ENCODE results near the gene PXN. TPM values are rescaled to one million over a fixed set of nuclear protein-coding genes. Genes with fewer than 3 reads are reported as not detected.
"Not testable (repeated sequence)": the region's sequence is repeated elsewhere in the genome, so short reads cannot be mapped to it uniquely, and the experiment has no call there.

The PXN gene
- total RNA-seq, 4 donors from 2014 or later = 37.2 to 63.7 (median 51.6) TPM

DNA sequence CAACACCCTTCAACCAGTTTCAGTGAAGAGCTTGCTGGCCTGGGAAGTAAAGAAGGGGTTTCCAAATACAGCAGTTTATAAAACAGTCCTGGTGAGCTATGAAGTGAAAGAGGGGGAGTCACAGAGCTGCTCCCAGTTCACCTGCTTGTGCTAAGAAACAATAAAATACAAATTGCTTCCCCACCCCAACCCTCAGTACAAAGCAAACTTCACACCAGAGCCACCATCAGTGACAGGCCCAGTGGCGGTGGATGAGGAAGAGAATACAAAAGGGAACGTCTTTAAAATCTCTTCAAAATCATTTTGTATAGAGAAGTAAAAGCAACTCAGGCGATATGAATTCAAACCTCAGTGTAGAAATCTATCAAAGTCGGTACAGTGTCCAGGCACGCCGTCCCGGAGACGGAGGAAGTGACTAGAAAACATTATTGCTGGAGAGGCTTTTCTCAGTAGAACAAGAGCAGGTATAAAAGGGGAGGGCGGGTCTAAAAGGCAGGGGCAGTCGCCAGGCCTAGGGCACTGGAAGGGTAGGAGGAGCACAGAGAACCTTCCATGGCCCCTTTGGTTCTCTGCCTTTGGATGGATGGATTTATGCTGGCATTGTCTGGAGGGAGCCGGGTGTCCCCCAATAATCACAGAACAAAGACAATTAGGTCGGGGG is 54.2 kb downstream of the PXN start:
- H3K4me1 ChIP-seq = no peaks in the 10 kb centered on the region
- H3K4me3 ChIP-seq = no peak overlapping the region
- H3K9me3 ChIP-seq = no peaks in the 10 kb centered on the region
- 88% methylated on average over 12 of the region's 12 CpGs for WGBS
- peaks cover 75% of the 10 kb centered on the region for H3K36me3 ChIP-seq
- no peaks in the 10 kb centered on the region for H3K27me3 ChIP-seq
- DNase-seq (ENCODE audit: low spot score in 2 of 2) = no peak
- TF ChIP-seq EP300 (IDR thresholded peaks at IDR 0.05) = no peak
- TF ChIP-seq CTCF (IDR thresholded peaks at IDR 0.05) = no peak
- no peak for TF ChIP-seq POLR2A (IDR thresholded peaks at IDR 0.05)
- TF ChIP-seq POLR2AphosphoS5 (IDR thresholded peaks at IDR 0.05) = no peak
- H3K27ac ChIP-seq = no peak overlapping the region

GRCh38 chr12:120209851-120210250 is 55.7 kb downstream of the PXN start:
- TF ChIP-seq EP300 (IDR thresholded peaks at IDR 0.05) (no peak), POLR2AphosphoS5 (IDR thresholded peaks at IDR 0.05) (no peak), POLR2A (IDR thresholded peaks at IDR 0.05) (no peak), CTCF (IDR thresholded peaks at IDR 0.05) (no peak)
- WGBS = 58% methylated on average over 13 of the region's 13 CpGs
- Histone ChIP-seq H3K4me3 (no peak overlapping the region), H3K27ac (no peak overlapping the region), H3K36me3 (peaks cover 59% of the 10 kb centered on the region), H3K9me3 (no peaks in the 10 kb centered on the region), H3K27me3 (no peaks in the 10 kb centered on the region), H3K4me1 (no peaks in the 10 kb centered on the region)
- no peak for DNase-seq (ENCODE audit: low spot score in 2 of 2)

DNA sequence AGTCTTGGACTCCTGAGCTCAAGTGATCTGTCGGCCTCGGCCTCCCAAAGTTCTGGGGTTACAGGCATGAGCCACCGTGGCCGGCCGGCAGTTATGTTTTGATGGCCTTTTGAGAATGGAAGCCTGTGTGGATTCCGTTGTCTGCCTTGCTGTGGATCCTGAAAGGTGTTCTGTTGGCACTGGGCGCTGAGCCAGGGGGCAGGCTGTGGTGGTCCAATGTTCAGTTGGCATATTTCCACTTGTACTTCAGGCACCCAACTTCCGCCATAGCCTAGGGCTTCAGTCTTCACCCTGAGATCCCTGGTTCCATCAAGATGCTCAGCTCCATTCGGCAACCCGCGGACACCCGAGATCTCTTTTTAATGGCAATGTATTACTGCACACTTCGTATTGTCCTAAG is 58.3 kb downstream of the PXN start:
- WGBS = 89% methylated on average over 13 of the region's 13 CpGs
- no peak for DNase-seq (ENCODE audit: low spot score in 2 of 2)
- no peaks in the 10 kb centered on the region for H3K27me3 ChIP-seq
- TF ChIP-seq POLR2AphosphoS5 (IDR thresholded peaks at IDR 0.05) (no peak), EP300 (IDR thresholded peaks at IDR 0.05) (no peak), CTCF (IDR thresholded peaks at IDR 0.05) (no peak), POLR2A (IDR thresholded peaks at IDR 0.05) (no peak)
- H3K4me3 ChIP-seq = no peak overlapping the region
- H3K27ac ChIP-seq = no peak overlapping the region
- H3K36me3 ChIP-seq = peaks cover 33% of the 10 kb centered on the region
- no peaks in the 10 kb centered on the region for H3K4me1 ChIP-seq
- no peaks in the 10 kb centered on the region for H3K9me3 ChIP-seq

DNA sequence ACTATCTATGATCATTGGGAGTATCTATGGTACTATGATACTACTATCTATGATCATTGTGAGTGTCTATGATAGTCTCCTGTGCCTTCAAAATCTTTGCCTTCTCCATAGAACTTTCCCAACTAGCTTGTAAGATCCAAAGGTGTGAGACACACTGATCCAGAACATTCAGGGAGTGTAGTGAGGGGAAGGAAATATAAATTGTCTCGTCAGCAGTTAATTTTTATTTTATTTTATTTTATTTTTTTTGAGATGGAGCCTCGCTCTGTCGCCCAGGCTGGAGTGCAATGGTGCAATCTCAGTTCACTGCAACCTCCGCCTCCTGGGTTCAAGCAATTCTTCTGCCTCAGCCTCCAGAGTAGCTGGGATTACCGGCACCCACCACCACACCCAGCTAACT is 58.7 kb downstream of the PXN start:
- not testable (repeated sequence) for H3K27ac ChIP-seq; H3K4me1 ChIP-seq; DNase-seq (ENCODE audit: low spot score in 2 of 2); H3K9me3 ChIP-seq; H3K27me3 ChIP-seq; H3K4me3 ChIP-seq
- peaks cover 29% of the 10 kb centered on the region for H3K36me3 ChIP-seq
- WGBS = 97% methylated on average over 5 of the region's 5 CpGs

- Histone ChIP-seq H3K27me3 (no peaks in the 10 kb centered on the region), H3K27ac (no peak overlapping the region), H3K9me3 (no peaks in the 10 kb centered on the region), H3K36me3 (peaks cover 23% of the 10 kb centered on the region), H3K4me3 (no peak overlapping the region), H3K4me1 (no peaks in the 10 kb centered on the region)
- TF ChIP-seq POLR2A (IDR thresholded peaks at IDR 0.05) = no peak
- no peak for TF ChIP-seq POLR2AphosphoS5 (IDR thresholded peaks at IDR 0.05)
- TF ChIP-seq CTCF (IDR thresholded peaks at IDR 0.05) = no peak
- no peak for TF ChIP-seq EP300 (IDR thresholded peaks at IDR 0.05)
- no peak for DNase-seq (ENCODE audit: low spot score in 2 of 2)
- 98% methylated on average over 9 of the region's 10 CpGs for WGBS
Measured at GRCh38 chr12:120206228-120206627, 59.3 kb downstream of the PXN start.

- H3K4me1 ChIP-seq = peaks cover 12% of the 10 kb centered on the region
- TF ChIP-seq POLR2A (IDR thresholded peaks at IDR 0.05) = no peak
- H3K27me3 ChIP-seq = no peaks in the 10 kb centered on the region
- H3K9me3 ChIP-seq = no peaks in the 10 kb centered on the region
- 94% methylated on average over 7 of the region's 7 CpGs for WGBS
- H3K4me3 ChIP-seq = no peak overlapping the region
- H3K36me3 ChIP-seq = peaks cover 9% of the 10 kb centered on the region
- H3K27ac ChIP-seq = no peak overlapping the region
- no peak for DNase-seq (ENCODE audit: low spot score in 2 of 2)
Measured at GRCh38 chr12:120204171-120204570, 61.4 kb downstream of the PXN start.

Data from suprapubic skin (tissue), 4 donors.